Measurements from ENCODE around the gene MAD1L1.

The MAD1L1 gene

DNA sequence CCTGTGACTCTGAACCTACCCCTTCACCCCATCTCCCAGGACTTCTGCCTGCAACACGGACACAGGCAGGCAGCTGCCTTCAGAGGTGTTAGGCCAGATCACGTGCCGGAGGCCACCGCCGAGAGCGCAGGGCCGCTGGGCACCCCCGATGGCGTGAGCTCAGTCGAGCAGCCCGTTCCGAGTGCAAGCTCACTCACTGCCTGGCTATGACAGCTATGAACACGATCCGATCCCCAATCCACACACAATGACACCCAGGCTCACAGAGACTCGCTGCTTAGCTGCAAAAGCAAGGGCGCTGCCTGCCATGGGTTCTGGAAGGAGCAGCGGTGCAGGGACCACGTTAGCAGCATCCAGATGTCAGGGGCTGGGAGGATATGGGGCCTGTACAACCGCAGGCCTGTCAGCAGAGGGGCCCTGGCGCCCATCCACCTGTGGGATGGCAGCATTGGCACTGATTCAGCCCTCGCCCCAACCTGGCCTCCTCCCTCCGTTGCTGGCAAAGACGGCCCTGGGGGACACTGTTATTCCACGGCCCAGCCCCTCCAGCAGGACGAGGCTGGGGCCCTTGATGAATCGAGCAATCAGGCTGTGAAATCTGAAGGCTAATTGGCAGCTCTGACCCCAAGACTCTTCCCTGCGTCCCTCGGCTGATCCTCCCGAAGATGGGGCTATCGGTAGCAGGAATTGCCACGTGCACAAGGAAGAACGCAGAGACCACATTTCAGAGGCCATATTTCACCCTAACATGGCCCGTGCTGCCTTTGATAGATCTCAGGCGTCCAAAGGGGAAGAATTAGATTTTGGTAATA lies 332.6 kb downstream of the MAD1L1 start:
- DNase-seq: no peak

DNA sequence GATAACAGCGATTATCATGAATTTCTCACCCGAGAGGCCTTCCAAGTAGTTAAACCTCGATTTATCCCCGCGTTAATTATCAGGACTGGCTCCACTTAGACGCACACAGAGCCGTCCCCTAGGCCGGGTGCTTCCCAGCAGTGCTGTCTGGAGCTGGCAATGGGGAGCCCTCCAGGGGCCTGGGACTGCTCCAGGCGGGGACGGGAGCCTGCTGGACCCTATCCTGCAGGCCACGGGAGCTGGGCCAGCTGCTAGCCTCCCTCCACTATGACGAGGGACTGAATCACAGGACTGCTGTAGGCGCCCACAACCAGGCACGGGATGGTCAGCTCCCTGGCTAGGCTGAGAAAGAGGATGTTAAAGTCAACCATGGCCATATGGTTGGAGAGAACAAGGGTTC lies 333.5 kb downstream of the MAD1L1 start:
- DNase-seq: no peak

DNA sequence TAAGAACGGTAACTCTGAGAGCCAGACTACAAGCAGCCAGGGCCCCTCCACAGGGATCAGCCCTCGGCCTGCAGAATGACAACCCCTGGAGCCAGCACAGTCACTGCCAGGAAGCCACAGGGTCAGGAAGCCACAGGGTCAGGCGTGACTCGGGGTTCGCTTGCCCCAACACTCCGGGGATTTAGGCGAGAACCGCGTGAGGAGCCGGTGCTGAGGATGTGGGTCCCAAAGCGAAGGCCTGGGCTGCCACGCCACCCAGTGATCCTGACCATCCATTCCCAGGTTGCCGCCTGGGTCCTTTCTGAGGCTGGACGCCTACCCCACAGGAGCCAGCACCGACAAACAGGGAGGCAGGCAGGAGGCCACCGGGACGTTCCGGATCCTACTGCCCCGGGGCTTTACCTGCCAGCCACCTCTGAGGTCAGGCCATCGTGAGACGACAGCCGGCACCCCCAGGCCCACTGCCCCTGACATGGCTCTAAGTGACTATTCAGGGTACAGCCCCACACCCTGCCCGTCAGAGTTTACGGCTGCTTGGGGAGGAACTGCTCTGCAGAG lies 334.0 kb downstream of the MAD1L1 start:
- DNase-seq: no peak

DNA sequence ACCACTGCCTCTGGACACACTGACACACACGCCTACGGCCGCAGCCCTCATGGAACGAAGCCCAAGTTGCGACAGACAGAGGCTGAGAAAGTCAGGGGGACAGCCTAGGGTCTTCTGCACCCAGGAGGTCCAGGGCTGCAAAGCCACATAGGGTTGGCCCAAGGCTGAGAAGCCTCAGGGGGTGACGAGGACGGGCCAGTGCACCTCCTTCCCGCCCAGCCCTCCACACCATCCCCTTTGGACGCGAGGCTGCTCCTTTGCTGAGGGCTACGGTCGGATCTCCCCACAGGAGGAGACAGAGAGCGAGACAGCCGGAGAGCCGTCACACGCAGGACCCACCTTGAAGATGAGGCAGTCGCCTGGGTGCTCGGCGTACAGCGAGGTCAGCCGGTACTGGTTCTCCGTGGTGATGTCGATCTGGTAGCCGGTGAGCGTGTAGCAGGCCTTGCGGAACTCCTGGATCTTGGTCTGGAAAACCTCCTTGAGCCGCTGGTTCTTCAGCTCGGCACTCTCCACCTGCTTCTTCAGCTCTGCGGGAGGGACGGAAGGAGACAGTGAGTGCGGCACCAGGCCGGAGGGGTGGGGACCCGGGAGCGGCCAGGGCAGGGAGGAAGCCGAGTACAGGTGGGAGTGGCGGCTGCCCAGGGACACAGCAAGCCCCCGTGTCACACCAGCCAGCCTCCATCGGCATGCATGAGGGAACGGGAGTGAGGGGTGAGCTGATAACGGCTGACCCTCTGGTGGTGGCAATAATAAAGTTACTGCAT lies 334.7 kb downstream of the MAD1L1 start:
- DNase-seq: no peak

DNA sequence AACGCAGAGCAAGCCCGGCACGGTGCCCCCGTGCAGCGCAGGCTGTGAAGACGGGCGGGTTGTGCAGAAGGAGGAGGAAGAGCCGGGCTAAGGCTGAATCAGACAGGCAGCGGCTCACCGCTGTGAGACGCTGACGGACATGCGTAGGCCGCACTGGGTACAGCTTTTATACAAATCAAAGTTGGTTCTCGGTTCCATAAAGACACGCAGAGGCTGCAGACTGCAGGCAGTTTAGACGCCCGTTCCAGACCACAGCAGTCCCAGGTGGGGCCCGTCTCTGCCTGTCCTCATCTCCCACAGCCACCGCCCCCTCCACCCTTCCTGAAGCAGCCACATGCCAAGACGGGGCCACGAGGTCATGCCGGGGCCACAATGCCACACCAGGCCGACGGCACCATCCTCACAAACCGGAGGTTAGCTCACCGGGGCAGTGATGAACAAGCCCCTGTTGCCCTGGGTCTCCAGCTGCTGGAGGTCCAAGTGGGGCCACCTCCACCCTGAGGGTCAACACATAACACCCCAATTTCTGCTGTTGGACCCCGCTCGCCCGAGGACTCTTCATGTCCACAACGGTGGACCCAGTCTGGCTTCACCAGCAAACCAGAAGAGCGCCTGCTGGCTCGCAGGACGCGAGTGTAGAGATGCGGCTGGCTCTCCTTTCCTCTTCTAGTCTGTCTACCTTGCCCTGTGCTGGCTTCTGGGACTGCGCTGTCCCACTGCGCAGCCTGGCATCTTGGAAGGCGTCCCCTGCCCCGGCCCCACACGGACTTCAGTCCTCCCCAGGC lies 335.5 kb downstream of the MAD1L1 start:
- DNase-seq: no peak

DNA sequence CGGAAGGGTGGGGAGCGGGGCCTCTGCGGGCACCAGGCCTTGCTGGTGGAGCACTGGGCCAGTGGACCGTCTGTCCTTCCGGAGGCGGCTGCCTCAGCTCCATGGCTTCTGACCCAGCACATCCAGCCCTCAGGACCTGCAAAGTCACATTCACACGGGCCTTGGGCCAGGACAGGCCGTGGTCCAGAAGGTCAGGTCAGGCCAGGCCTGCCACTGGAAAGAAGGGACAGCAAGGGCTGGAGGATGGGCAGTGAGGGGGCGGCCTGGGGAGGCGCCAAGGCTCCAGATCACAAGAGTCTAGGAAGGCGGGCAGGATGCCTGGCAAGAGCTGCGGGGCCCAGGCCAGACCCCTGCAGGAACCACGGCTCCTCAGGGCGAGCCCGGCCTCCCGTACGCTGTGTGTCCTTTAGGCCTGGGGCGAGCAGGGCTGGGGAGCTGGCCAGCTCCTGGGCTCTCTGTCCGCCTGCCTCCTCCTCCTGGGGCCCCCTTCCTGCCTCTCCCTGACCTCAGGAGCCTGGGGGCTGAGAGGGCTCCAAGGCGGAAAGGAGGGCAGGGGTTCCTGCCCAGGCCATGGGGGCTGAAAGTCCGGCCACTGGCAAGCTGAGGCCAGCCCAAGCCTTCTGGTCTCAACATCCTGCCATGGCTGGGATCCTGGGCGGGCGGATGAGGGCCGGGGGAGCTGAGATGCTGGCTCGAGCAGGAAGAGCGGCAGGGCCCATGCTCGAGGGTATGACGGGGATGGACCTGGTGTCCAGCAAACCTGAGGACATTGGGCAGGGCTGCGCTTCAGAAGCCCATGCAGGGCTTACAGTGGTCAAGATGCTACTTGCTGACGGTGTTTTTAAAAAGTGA lies 336.9 kb downstream of the MAD1L1 start:
- DNase-seq: no peak

DNA sequence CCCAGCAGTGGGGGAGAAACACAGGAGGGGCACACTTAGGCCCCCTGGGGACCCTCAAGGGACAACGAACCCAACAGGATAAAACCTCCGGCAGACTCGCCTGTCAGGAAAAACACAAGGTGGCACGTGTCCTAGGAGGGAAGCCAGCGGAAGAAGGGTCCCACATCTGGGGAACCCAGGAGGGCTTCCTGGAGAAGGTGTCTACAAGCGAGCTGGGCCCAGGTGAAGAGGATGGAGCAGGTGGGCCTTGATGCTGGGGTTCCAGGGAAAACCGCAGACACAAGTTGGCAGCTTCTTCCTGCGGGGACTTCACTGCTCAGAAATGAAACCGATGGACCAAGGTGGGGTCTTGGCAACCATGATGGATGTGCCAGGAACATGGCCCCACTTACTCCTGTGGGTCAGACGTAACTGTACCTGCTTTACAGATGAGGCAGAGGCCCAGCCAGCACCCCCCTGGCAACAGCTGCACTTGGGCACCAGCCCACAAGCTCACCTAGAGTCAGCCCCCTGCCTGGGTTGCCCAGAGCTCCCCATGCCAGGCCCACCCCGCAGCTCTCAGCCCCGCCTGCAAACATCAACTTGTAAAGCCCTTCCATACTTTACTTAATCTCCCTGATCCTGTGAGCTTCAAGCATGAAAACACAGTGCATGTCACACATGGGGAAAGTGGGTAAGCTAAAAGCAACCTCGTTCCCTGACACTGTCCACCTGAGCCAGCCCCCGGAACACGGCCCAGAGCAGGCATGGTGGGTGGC lies 337.7 kb downstream of the MAD1L1 start:
- DNase-seq: no peak

DNA sequence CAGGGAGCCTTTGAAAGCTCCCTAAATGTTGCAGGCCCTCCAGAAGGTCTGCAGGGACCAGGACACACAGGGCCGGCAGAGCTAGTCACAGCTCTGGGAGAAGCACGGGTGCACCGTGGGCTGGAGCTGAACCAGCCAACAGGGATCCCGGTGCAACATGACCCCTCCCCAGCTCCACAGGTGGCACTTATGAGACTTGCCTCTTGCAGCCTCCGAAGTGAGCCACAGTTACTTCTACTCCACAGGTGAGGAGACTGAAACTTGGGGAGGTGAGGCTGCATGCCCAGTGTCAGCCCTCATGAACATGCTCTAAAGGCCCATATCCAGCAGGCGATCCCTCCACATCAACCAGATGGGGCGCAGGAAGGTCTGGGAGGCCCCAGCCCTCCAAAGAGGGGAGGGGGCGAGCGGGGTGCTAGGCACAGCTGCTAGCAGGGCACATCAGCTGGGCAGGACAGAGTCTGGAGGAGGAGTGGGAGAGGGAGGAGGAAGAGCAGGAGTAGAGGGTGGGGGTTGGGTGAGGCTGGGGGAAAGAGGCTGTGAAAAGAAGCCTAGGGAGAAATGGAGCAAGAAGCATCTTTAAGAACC lies 338.3 kb downstream of the MAD1L1 start:
- DNase-seq: no peak

DNA sequence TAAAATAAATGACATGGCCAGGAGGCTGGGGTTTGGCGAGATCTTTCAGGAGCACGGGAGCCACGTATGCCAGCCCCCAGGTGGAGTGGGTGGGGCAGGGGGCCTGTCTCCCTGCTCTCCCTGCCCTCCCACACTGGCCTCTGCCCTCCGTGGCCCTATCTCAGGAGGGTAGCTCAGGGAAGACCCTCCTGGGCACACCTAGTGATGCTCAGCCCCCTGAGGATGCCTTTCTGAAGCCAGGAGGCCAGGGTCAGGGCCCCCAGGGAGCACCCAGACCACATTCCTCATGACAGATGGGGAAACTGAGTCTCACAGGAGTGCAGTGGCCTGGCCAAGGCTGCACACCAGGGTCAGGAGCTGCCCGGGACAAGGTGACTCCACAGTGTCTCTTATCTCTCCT lies 339.3 kb downstream of the MAD1L1 start:
- DNase-seq: no peak

DNA sequence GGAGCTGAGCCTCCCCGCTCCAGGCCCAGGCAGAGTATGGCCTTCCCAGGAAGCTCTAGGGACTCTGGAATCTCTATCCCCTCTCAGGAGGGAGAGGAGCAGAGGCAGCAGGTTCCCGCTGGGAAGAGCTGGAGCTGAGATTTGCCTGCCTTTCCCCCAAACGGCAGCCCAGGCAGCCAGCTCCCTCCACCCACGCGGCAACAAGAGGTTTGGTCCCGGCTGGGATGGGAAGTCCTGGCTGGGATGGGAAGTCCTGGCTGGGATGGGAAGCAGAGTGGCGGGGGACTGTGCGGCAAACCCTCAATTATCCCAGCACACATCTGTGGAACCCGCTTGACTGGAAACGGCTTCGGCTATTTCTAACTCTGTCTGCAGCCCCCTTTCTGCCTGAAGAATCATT lies 339.7 kb downstream of the MAD1L1 start:
- DNase-seq: no peak

DNA sequence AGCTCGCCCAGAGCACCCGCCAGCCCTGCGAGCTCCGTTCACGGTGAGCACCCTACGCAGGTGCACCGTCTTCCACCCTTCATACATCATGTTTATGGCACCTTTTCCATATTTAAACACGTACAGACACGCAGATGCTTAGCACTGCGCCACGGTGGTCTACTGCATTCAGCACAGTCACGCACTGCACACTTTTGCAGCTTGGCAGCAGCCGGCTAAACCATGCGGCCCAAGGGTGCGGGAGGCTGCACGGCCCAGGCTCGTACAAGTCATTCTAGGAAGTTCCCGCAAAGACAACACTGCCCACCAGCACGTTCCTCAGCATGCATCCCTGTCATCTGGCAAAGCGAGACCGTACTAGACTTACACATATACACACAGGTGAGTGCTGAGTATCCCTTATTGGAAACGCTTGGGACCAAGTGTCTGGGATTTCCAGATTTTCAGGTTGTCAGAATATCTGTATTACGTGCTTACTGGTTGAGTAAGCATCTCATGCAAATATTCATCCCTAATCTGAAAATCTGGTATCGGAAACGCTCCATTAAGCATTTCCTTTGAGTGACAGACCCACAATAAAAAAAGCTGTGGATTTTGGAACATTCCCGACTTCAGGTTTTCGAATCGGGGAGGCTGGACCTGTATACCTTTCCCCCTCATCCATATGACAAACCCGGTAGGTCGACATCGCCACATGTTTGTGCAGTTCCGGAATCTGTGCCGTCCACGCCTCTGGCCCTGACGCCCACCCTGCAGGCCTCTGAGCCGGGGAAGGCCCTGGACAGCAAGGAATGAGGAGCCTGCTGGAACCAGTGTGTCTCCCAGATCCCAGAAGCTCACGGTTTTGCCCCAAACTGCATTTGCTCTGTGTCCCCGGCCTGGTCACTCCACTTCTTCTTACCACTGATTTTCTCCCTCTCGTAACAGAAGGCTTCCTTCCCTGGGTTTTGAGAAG lies 340.5 kb downstream of the MAD1L1 start:
- no peak for DNase-seq

DNA sequence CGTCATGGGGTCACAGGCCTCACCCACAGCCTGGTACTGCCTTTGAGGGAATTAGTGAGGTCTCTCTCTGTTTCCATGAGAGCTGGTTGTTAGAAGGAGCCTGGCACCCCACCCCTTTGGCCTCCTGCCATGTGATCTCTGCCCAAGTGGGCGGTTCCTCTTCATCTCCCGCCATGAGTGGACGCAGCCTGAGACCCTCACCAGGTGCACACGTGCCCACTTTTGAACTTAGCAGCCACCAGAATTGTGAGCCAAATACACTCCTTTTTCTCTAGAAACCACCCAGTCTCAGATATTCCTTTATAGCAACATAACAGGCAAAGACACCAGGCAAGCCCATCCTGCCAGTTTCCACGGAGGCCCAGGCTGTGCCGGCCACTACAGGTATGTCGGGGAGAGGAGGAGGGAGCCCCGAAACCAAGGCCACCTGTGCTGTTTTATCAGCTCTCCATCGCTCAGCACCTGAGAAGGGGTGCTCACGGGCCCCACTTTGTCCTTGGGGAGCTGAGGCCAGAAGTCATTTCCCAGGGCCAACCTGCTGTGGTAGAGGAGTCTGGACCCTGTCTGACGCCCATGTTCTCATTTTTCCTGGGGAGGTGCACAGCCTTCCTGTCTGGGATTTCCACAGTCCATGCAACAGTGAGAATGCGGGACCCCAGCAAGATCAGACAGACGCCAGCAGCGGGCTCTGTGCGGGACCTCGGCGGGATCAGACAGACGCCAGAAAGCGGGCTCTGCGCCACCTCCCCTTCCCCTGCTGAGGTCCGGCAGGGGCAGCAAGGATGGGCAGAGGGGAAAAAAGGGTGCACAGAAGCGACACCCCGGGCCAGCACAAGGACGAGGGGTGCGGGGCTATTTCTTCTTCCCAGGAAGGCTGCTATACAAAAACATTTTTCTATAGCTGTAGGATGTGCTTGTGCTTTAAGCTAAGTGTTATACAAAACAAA lies 342.2 kb downstream of the MAD1L1 start:
- no peak for DNase-seq

DNA sequence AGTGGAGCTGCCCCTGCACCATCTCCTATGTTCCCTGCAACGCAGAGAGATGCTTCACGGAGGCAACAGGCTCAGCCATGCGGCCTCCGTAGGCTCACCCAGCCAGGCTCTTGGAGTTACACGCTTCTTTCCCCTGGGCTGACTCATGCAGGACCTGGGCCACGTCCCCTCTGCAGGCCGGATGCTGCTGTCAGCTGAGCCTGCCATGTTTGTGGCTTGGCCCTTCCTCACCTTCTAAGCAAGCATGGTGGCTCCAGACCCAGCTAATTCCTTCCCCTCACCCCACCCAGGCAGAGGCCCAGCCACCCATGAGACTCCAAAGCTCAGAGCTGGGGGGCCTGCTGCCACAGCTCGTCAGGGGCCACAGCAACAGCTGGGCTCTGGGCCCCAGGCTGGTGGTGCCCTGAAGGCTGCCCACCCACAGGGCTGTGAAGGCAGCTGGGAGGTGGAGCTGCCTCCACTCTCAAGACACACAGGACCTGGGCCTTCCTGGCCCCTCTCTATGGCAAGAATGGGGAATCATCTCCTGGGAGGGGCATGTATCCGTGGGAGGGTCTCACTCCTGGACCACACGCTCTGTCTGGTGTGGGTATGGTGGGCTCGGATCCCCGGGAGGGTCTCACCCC lies 343.1 kb downstream of the MAD1L1 start:
- DNase-seq: peak in 1 of 2 experiments; percentile 27

DNA sequence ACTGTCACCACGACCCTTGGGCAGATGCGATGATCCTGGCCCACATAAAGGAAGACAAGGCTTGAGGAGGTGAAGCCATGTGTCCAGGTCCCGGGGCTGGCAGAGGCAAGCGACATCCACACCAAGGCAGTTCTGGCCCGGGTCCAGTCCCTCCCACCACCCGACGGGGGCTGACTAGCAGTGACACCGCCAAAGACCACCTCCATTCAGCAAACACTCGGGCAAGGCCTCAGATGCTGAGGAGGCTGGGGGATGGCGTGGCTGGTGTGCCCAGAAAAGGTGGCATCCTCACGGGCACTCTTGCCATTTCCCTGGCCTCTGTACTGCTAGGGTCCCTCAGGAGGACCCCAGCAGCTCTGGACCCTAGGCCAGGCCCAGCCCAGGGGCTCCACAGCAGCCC lies 343.7 kb downstream of the MAD1L1 start:
- DNase-seq: no peak

DNA sequence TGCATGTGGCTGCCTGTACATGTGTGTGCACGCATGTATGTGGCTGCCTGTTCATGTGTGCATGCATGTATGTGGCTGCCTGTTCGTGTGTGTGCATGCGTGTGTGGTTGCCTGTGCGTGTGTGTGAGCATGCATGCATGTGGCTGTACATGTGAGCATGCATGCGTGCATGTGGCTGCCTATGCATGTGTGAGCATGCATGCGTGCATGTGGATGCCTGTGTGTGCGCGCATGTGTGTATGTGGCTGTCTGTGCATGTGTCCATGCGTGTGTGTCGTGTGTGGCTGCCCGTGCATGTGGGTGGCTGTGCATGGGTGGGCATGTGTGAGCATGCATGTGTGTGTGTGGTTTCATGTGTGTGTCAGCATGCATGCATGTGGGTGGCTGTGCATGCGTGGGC lies 344.3 kb downstream of the MAD1L1 start:
- DNase-seq: no peak

DNA sequence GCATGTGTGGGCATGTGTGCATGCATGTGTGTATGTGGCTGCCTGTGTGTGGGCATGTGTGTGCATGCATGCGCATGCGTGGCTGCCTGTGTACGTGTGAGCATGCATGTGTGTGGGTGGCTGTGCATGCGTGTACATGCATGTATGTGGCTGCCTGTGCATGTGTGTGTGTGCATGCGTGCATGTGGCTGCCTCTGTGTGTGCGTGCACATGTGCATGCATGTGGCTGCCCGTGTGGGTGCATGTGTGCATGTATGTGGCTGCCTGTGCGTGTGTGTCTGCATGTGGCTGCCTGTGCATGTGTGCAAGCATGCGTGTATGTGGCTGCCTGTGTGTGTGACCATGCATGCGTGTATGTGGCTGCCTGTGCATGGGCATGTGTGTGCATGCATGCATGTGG lies 345.5 kb downstream of the MAD1L1 start:
- no peak for DNase-seq

DNA sequence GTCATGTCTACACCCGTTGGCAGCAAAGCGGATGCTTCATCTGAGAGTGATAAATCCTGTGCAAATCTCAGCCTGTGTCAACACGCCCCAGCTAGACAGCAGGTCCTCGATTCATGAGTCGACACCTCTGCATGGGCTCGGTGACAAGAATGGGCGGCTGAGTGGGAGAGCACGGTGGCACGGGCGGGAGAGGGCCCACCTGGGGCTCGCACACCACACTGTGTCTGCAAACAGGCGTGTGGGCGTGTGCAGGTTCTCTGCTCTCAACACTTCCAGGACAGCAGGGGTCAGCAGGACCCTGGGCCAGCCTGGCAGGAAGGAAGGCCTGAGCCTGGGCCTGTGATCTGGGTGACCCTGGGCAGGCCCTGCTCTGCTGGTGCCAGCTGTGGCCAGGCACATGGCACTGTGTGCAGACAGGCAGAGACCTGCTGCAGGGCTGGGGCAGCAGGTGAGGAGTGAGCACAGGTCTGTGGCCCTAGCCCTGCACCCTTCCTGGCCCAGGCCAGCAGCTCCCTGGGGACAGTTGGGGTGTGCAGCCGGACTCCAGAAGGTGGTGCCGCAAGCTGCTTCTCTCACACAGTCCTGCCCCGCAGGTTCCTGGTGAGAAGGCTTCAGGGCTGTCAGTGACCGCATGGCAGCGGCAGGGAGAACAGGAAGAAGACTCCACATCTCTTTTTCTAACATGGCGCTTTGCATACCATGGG lies 346.2 kb downstream of the MAD1L1 start:
- no peak for DNase-seq
